Hepatic stellate cell (primary cell): Measurements from ENCODE around the gene MOXD1.
"Not testable (repeated sequence)": the region's sequence is repeated elsewhere in the genome, so short reads cannot be mapped to it uniquely, and the experiment has no call there.

Source experiments
- DNase-seq: peaks from one replicate; pipeline ENCODE4 v3.0.0; 2011; ENCODE audit warnings: low spot score

The MOXD1 gene

DNA sequence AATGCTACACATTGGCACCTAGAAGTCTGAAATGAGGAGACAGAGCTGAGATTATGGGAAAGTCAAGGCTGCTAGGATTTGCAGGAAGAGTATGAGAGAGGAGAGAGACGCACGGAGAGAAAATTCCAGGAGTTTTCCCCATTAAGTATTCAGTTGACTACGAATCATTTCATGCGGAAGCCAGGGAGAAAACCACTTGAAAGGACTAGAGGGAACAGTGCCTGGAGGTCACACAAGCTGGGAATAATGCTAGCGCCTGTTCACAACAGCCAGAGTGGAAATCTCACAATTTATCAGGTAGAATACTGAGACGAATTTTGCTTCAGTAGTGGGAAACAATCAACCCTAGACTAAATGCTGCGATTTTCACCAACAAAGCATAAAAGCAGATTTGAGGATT, 118.6 kb downstream of the MOXD1 start:
- DNase-seq = no peak

DNA sequence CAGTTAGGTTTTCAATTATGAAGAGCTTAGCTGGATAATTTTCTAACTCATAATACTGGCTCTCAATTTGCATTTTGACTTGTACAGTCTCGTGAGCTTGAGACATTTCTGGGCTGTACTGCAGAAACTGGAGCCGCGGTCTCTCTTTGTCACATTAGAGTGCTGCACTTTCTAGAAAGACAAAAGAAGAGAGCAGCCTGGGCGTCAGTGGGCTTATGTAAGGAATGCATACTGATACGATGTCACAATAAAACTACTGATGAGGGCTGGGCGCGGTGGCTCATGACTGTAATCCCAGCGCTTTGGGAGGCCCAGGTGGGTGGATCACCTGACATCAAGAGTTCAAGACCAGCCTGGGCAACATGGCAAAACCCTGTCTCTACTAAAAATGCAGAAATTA, 120.8 kb downstream of the MOXD1 start:
- no peak for DNase-seq

DNA sequence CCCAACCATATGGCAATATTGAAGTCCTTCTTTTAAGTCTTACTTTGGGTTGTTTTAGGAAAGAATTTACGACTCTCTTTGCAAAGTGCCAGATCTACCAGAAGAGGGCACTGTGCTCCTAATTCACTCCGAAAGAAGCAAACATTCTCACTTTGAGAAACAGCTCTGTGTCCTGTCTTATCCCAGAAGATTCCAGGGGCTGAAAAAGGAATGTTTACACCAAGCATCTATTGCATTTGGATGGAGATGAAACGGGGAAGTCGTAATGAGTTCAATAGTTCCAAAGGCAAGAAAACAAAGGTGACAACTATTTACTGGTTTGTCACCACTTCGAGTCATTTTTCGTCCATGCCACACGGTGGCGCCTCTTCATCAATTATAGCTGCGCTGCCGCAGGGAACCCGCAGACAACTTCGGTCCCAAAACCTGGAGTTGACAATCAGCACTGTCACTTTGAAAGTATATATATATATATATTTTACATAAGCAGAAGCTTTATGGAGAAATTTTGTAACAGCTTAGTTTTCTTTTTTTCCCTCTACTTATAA, 121.6 kb downstream of the MOXD1 start:
- DNase-seq = peak; percentile 30

DNA sequence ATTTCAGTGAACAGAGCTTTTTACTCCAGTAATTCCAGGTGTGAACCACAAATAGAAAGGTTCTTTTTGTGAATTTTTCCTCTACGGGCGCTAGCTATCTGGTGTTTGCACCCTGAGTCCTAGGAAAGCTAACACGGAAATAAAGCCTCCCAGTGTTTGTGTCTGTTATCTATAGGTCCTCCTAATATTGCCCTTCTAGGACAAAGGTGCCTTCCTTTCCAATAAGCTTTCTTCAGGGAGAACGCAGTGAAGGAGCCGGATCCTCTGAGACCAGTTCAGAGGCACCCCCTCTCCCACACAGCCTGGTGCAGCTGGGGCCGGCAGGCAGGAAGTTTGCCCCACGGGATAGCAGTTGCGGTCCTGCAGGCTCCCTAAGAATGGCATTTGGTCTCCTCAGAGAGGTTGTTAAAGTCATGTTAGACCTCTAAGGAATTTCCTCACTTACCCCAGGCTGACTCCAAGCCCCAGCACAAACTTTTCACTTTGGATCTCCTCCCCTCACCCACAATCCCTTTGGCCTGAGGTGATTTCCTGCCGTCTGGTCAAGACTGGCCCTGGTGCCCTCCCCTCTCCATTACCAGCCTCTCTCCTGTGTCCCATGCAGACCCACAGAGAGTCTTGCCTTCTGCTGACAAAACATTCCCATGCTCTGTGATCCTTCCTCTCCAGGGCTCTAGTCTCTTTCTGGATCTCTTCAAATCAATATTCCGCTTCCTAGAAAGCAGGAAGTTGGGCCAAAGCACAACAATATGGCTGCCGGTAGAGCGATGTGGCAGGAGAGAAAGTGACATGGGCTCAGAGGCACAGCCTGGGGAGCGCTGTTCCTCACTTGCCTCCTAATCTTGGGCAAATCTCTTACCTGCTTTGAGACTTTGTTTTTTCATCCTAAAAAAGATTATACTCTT, 126.0 kb downstream of the MOXD1 start:
- DNase-seq = no peak

DNA sequence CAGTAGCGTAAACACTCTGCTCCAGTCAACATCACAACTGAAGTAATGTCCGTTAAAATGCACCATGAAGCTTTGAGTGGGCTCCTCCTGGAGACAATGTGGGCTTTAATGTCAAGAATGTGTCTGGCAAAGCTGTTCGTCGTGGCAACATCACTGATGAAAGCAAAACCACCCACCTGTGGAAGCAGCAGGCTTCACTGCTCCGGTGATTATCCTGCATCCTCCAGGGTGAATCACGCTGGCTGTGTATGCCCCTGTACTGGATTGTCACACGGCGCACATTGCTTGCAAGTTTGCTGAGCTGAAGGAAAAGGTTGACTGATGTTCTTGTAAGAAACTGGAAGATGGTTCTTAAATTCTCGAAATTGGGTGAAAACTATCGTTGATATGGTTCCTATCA, 128.5 kb downstream of the MOXD1 start:
- DNase-seq = no peak

DNA sequence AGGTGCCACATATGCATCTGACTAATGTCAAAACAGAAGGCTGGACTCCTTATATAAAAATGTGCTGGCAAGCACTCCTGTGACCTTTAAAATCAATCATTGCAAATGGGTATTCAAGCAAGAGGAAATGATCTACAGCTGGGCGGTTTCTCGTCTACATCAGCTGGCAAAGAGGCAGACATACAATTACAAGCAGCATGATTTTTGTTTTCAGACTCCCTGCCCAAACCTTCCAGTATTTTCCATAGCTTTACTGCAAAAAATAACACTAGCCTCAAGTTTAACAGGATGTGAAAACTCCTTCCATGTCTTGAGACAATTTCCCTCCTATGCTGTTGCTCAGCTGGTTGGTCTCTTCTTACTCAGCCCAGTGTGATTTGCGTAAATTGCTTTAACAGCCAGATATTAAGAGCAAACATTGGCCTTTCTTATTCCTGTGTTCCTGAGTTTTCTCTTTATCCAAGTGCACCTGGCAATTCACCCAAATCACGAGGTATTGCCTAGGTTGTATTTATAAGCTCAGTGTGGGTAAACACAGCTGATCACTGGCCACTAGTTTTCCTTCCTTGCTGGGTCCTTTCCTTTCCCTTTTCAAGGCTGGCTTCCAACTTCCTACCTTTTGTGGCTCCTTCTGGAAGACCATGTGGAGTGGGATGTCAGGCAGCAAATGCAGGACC, 130.4 kb downstream of the MOXD1 start:
- DNase-seq = no peak

DNA sequence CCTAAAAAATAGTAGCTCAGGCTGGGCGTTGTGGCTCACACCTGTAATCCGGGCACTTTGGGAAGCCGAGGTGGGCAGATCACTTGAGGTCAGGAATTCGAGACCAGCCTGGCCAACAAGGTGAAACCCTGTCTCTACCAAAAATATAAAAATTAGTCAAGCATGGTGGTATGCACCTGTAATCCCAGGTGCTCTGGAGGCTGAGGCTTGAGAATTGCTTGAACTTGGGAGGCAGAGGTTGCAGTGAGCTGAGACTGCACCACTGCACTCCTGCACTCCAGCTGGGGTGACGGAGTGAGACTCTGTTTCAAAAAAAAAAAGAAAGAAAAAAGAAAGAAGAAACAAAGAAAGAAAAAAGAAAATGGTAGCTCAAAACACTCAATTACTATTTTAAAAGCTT, 132.6 kb downstream of the MOXD1 start:
- DNase-seq = not testable (repeated sequence)

DNA sequence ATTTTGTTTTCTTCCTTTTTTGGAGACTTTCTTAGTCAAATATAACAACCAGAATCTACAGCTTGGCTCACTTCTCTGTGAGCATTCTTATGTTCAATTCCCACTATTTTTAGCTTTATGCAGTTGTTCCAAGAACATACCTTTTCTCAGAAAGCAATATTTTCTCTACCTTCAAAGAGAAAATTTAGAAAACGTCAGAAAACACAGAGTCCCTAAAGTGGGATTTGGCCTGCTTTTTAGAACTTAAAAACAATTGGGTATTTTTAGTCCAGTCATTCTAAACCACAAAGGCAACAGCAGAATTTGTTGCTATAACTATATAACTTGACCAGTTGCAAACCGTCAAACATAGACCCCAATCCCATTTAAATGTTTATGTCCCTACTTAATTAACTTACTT, 133.1 kb downstream of the MOXD1 start:
- DNase-seq = no peak

DNA sequence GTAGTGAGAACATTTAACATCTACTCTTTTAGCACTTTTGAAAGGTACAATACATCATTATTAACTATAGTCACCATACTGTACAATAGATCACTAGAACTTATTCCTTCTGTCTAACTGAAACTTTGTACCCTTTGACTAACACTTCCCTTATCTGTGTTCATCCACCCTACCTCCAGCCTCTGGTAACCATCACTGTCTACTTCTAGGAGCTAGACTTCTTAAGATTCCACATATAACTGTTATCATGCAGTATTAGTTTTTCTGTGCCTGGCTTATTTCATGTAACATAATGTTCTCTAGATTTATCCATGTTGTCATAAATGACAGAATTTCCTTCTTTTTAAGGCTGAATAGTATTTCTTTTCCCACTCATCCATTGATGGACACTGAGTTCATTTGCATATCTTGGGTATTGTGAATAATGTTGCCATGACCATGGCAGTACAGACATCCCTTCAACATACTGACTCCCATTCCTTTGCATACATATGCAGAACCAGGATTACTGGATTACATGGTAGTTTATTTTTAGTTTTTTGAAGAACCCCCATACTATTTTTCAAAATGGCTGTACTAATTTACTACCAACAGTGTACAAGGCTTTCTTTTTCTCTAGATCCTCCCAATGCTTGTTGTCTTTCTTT, 135.7 kb downstream of the MOXD1 start:
- no peak for DNase-seq

DNA sequence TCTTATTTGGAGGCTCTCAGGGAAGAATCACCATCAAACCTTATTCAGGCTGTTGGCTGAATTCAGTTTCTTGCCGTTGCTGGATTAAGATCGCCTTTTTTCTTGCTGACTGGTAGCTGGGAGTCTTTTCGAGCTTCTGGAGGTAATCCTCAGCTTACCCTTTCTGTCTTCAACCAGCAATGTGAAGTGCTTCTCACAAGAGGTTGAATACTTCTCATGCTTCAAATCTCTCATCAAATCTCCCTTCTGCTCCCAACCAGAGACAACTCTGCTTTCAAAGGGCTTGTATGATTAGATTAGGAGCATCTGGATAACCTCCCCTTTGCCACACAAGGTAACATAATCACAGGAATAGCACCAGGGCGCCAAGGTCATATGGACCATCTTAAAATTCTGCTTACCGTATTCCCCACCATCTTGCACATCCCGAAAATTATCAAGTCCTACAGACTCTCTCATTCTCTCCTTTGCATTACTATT, 137.2 kb downstream of the MOXD1 start:
- DNase-seq = no peak

DNA sequence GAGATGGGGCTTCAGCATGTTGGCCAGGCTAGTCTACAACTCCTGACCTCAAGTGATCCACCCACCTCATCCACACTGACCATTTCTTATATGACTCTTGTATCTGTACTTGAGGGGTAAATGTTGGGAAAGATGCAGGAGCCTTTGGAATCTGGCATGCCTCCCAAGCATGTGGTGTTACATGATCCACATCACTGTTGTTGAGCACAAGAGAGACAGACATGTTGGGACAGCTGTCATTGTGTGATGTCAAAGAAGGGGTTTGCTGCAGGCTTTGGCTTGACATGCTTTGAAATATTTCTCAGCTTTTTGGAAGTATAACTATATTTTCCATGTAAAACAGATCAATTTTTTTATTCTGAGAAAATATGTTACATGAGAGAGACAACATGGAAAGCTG, 139.9 kb downstream of the MOXD1 start:
- DNase-seq = no peak

DNA sequence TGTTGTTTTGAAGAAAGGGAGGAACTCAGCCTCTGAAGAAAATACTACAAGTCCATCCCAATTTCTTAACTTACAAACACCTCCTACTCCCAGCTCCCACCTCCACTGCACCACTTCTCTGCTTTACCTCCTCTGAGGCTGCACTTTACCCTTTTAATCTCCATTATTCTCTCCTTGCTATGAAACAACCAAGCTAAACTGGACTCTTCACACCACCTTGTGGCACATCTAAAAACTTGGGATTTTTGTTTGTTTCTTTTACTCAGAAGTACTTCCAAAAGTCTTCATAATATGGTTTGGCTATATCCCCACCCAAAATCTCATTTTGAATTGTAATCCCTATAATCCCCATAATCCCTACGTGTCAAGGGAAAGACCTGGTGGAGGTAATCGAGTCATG, 142.2 kb downstream of the MOXD1 start:
- peak; percentile 16 for DNase-seq

DNA sequence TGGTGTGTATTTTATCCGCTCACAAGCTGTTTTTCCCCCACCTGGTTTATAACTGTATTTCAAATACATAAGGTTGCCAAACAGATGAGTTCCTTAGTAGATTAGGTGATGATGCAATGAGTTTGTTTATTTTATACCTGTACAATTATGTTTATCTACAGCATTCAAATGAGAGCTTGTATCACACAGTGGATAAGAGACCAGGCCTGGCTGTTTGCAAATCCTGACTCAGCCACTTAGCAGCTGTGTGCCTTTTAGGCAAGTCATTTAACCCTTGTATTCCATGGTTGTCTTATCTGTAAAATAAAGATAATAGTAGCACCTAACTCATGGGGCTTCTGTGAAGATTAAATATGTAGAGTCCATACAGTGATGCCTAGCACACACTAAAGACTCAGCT, 143.7 kb downstream of the MOXD1 start:
- no peak for DNase-seq

DNA sequence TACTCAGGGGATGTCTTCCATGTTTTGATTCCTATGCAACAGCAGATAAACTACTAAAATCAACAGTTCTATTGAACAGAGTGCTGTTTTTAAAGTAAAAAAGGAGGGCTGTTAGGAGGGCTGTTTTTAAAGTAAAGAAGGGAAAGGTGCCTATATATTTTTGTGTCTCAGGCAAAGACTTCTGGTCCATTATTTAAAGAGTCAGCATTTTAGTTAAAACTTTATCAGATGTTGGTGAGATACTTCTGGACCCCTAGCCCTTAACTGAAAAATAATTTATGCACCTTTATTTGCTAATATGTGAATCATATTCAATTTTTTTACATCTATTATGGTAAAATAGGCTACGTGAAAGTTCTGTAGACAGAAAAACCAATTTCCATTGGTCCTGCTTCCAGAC, 144.8 kb downstream of the MOXD1 start:
- DNase-seq = no peak

DNA sequence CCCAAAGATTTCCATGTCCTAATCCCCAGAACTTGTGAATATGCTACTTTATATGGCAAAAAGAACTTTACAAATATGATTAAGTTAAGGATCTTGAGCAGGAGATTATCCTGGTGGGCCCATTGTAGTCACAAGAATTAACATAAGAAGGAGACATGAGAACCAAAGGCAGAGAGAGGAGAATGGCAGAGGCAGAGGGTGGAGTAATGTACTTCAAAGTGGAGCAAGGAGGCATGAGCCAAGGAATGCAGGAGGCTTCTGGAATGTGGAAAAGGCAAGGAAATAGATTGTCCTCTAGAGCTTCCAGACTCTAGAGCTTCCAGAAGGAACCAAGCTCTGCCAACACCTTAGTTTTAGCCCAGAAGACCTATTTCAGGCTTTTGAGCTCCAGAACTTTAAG, 147.4 kb downstream of the MOXD1 start:
- DNase-seq = no peak

DNA sequence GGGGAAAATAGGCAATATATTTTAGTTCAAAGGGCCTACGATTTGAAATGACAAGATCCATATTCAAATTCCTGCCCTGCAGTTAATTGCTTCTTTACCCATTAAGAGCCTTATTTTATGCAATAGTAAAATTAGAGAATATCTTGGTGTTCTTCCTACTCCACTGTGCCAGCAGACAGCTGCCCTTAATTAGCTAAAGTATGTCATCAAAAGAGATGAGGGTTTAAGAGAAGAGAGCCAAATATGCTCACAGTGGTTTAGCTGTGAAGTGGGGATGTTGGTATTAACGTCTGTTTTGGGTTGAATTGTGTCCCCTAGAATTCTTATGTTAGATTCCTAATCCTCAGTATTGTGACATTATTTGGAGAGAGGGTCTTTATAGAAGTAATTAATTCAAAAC, 148.1 kb downstream of the MOXD1 start:
- no peak for DNase-seq

DNA sequence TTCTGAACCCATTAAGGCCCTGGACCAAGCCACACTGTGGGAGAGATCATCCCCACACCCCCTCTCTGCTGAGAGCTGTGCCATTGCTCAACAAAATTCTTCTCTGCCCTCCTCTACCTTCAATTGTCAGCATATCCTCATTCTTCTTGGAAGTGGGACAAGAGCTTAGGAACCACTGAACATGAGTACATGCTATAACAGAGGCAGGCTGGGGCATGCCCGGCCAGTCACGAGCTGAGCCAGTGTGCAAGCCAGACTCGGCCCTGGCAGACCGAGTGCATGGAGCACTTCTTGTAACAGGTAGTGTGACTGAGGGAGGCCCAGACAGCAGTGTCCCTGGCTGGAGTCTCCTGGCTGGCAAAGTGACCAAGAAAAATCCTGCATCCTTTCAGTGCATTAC, 149.2 kb downstream of the MOXD1 start:
- DNase-seq = no peak

DNA sequence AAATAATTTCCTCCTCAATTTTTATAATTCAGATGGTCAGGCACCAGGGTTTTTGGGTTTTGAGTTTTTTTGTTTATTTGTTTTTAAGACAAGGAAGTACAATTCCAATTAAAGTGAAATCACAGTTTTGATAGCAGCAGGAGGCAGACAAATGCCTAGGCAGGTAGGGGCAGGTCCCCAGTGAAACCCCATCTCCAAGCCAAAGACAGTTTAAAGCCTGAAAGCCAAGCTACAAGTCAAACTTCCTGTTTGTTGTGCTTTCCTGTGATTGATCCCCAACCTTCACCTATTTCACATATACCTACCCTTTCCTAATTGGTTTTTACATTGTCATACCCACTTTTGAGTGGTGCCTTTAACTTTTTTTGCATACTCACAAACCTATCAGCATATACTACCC, 149.6 kb downstream of the MOXD1 start:
- DNase-seq = no peak

DNA sequence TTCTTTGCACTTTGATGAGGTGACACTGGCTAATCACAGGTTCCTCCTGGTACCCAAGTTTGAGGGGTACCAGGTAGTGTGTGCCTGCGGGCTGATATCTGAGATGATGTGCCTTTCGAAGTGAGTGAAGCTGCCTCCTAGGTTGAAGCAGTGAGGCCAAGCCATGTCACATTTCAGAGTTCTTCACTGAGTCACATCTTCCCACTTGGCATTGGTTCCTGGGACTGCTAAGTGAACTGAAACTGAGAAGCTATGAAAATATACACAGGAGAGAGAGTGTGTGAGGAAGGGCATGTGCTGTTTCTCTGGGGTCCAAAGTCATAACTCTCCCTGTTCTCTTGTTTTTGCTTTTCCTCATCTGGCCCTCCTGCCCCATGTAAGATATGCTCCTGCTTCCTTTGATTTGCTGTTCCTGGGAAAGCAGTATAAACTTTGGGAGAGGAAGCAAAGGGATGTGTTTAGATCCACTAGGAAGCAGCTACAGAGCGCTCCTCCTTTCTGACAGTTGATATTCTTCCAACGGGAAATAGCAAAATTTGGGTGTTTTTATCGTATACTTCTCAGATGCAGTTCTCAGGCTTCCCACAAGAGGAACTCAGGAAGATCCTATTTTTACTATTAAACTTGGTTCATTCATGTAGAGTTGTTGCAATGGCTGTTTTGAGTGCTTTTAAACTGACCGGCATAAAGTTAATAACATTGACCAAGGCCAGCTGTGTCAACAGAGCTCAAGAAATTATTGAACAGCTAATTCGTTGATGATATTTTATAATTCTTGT, 153.7 kb downstream of the MOXD1 start:
- no peak for DNase-seq

DNA sequence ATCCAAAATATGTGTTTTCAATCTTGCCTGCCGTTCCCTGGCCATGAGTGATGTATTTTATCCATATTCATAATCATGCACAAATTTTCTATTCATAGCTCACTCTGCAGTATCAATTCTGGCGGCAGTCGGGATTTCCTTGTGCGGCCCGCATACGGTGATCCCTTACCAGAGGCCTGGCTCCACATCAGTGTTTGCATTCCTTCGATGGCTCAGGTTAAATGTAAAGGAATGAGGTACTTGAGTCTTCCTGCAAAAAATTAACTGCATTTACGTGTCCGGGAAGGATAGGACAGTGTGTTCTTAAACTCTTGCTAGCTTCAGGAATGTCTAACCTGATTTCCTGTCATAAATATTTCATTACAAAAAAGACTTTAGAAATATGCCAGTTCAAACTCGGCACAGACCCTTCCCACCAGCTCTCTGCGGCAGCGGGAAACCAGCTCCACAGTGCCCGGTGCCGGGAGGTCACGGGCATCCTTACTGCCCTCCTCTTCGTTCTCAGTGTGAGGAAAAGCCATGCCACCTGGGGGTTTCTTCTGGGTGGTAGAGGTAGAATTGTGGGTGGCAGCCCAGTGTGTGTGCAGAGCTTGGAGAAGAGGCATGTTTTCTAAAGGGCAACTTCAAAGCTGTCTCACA, 154.5 kb downstream of the MOXD1 start:
- no peak for DNase-seq

DNA sequence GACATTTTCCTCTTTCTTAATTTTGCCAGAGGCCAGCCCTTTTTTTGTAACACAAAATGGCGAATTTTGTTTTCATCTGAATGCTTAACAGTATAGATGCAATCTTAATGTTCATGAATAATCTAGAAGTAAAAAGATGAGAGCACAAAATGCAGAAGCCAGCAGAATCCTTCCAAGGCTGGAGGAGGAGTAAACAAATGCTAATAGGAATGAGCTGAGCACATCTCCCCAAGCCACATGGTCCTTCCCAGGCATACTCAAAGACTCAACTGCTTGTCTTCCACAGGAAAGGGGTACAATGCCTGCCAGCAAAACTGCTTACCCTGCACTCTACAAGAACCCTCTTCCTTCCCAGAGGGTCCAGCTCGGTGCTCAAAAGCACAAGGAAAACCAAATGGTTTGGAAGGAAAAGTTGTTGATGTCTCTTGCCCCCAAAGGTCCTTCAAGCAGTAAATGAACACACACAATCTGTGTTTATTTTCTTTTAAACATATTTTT, 155.1 kb downstream of the MOXD1 start:
- no peak for DNase-seq
